HG03280 (cell line): ENCODE measurements around the gene GRIK1.

Experiments
- ATAC-seq: cut with Tn5 transposase; IDR thresholded peaks from one replicate; pipeline ENCODE4 v1.9.1; 2021; ENCODE audit warnings: mild to moderate bottlenecking, moderate library complexity; ENCODE audit not compliant: unreplicated experiment

GRIK1 gene

DNA sequence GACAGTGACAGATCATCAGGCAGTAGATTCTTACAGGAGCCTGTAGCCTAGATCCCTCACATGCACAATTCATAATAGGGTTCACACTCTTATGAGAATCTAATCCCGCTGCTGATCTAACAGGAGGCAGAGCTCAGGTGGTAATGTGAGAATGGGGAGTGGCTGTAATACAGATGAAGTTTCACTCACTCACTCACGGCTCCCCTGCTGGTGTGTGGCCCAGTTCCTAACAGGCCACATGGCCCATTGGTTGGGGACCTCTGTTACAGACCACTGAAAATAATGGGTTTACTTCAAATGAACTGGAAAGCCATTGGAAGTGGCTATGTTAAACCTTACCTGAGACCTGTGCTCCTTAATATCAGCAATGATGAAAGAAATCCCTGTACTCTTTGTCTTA lies 151.0 kb downstream of the GRIK1 start:
- no peak for ATAC-seq

DNA sequence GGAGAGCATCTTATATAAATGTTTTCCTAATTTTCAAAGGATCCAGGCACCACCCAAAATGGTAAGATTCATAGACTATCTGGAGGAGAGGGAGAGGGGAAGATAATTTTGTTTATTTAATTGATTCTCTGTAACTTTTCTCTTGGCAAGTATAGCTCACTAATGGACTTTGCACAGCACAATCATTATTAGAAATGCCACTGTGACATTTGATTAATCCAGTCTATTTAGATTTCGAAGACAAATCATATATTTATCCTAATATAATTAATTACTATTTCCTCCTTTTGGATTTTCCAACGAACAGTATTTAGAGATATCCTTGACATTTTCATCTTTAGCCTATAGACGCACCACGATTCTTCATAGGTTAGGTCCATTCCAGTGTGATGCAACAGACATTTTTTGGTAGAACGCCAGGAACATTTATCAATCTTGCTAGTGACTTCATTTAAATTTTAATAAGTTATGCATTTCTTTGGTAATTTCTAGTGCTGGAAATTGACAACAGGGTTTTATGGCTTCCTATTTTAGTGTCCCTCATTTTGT lies 152.4 kb downstream of the GRIK1 start:
- ATAC-seq: no peak

DNA sequence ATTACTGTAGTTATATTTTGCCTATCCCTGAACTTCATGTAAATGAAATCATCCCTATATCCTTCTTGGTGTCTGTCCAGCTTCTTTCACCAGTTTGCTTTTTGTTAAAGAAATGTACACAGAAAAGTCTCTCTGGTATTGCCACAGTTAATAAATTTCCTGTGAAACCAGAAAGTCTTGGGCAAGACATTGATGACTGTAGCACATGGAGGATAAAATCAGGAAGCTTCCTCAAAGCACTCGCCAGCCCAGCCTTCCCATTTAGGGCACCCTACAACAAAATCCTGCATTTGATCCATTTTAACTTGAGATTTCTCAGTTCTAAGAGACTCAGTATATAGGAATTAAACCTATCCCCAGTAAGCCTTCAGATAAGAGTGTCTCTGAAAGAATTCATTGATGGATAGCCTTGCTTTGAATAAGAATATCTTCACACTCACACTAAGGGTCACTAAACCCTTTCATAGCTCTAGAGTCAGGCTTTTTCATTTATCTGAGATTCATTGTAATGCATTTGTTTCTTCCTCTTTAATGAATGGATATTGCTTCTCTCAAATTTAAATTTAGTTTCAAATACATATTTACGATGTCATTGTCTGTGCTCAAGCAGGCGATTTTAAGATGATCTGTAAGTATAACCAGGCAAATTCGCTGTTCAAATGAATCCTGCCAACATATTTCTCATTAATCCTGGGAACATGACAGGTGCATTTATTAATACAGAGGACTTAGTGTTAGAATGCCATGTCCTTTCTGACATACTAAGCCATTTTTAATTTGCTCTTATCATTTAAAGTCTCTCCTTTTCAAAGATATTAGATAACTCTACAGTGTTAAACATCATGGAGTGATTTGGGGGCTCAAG lies 153.1 kb downstream of the GRIK1 start:
- no peak for ATAC-seq

DNA sequence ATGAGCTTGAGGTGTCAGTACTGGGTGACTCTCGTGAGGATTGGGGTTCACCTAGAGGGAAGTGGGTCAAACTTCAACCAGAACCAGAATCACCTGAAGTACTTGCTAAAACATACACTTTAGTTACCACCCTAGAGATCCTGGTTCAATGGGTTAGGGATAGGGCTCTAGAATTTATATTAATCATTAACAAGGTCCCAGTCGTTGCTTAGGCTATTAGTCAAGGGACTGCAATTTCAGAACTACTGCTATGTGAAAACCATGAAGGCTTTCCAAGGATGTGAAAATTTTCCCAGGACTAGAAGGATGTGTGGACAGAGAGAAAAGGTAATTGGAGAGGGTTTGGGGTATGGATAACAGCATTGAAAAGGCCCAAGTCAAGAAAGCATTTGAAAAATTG lies 162.6 kb downstream of the GRIK1 start:
- no peak for ATAC-seq

DNA sequence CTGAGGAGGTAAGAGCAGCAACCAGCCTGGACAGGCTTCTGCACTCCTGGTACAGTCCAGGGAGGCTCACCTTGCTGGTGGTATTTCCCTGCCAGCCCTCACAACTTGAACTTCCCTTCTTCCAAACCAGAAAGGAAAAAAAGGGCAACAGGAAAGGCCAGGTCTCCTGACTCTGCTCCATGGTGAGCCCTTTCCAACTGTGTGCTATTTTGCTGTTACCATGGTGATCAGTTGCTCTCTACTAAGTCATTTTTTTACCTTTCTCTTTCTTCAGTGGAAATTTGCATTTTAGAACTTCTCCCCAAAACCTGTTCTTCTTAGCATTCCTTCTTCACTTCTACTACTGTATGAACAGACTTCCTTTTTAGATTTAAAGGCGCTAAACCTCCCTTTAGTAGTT lies 164.3 kb downstream of the GRIK1 start:
- ATAC-seq: no peak

DNA sequence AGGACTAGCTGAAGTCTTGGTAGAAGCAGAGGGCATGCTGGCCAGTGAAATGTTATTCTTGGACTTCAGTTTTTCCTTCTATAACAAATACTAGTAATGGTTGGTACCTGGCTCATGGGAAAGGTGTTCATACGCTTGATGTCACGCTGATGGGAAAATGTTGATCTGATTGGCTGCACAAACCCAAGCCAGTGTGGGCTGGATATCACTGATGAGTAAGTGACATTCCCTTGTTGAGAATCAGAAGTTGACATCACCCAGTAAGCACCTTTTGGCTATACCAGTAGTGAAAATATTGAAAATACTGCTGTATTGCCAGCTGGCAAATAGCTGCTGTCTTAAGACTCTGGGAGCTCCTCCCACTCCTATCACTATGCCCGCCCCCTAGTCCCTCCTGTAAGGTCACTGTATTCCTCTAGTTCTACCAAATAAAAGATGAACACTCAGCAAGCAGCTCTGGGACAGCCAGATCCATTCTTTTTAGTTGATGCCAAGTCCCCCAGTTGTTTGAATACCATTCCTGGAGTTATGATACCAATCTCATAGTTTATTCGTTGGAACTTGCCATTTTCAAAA lies 168.2 kb downstream of the GRIK1 start:
- ATAC-seq: no peak

DNA sequence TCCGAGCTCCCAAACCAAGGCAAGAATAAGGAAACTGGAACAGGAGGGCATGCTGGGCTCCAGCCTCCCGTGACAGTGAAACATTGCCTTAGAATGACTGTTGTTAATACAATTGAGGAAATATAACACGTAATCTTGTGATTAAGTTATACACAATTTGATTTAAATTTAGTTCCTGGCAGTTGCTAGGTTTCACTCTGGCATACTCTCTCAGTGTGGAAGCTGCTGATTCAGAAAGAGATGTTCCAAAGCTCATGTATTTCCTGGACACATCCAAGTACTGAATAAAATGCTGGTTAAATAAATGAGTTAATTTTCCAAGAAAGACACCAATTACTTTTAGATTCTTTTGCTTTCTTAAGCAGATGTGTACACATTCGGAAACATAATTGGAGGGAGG lies 176.1 kb downstream of the GRIK1 start:
- no peak for ATAC-seq

DNA sequence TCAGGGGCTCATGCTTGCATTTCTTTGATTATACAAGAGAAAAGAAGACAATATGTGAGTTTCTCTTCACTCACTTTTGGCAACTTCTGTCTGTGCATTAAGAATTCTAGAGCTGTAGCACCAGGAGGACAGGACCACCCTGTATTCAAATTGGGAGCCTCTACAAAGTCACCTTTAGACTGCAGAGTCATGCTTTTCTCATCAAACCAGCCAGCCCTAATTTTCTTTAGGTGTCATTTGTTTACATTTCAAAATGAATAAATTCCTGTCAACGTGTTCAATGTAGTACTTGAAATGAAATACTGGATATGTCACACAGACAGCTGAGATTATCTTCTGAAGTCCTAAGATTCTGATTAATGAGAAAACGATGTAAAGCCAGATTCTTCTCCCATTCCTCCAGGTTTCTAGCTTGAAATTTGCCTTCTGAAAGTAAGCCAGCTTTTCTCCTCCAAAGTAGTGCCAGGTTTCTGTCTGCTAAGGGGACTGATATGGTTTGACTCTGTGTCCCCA lies 177.2 kb downstream of the GRIK1 start:
- ATAC-seq: no peak

DNA sequence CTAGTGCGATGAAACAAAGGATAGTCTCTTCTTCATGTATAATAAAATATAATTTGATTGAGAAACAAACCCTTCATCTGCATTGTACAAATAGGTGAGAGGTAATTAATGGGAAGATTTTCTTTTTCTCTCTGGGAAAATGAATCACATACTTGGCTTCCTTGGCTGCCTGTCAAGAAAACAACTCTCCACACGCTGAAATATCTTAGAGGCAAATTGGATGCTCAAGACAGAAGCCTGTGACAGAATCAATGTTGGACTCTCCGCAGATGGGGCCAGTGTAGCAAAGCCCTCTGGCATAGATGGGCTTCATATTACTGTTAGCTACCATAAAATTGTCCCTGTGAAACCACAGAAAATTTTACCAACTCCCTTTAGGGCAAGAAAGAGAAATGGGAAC lies 186.6 kb downstream of the GRIK1 start:
- ATAC-seq: no peak

DNA sequence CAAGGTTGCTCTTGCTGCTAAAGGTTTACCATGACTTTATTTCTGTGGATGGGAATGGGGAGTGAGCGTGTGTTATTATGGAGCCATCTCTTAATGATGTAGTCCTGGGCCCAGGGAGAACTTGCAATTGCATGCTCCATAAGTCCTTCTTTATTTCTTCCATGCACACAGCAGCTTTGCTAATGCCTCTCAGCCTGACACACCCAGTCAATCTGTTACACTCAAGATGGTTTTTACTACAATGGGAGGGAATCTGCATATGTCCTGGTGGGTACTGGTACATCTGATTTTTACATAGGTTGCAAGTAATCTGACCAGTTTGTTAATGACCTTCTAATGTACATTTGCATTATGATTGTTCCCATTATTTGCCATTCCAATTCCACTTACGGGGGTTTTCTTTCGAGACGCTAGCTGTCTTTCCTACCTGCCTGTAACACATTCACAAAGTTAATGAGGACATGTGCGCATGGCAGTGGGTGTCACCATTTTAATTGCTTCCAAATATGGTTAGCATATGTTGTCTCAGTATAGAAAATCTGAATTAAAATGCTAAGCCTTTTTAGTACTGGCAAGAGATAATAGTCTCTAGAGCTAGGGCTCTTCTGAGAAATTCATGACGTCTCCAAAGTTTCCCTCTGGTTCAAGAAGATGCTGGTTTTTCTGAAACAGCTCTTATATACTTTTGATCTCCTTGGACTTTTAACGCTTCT lies 188.2 kb downstream of the GRIK1 start:
- ATAC-seq: no peak

DNA sequence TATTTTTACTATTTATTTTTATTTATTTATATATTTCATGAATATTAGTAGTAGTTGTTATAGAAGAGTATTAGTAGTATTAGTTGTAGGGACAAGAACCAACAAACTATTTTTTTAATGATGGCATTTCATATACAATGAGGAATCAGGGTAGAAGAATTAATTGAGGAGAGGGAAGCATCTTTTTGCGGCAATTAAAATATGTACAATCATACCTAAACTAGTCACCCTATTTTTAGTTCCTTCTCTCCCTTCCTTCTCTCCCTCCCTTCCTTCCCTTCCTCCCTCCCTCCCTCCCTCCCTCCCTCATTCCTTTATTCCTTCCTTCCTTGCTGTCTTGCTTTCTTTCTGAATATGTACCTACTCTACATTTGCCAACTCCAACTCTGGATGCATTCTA lies 189.8 kb downstream of the GRIK1 start:
- no peak for ATAC-seq

DNA sequence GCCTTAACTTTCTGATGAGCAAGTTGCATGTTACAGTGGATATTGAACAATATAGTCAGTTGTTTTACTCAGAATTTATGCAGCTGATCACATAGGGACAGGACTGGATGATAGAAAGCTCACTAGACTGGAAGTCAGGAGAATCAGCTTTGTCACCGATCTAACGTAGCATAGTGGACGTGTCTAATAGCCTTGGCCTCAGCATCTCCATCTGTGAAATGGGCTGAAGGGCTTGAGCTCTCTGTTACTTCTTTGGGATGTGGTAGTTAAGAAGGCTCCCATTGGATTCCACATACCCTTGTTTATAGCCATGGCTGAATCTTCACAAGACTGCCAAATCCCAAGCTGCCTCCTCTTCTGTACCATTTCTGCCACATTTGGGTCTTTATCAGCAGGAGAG lies 190.6 kb downstream of the GRIK1 start:
- no peak for ATAC-seq

DNA sequence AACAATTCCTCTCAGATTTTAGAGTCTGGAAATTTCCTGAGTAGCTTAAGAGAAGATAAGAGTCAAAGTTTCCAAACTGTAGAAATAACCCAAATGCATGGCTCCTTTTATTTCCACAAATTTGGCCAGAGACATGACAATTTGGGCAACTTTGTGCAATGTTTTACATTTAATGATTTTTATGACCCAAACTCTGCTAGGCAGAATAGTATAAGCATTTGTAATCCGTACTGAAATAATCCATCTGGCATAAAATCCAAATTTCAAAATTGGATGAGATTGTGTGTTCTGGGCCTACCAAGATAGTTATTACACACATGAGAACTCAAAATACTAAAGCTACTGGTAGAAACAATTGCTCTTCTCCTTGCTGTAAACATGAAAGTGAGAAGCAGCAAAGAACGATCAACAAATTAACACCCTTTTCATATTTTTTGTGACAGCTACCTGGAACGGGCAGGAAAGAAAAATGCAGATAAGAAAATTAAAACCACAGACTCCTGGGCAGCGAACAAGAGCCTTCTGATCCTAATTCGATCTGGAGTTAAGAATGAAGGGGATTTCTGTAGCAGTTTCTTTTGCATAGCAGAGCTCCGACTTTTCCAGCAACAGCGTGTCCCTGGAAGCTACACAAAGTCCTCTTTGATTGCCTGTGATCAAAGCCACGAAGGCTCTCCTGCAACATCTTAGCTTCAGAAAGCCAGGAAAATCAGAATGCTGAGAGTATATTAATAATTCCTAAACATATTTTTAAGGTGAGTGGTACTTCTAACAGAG lies 191.2 kb downstream of the GRIK1 start:
- no peak for ATAC-seq

DNA sequence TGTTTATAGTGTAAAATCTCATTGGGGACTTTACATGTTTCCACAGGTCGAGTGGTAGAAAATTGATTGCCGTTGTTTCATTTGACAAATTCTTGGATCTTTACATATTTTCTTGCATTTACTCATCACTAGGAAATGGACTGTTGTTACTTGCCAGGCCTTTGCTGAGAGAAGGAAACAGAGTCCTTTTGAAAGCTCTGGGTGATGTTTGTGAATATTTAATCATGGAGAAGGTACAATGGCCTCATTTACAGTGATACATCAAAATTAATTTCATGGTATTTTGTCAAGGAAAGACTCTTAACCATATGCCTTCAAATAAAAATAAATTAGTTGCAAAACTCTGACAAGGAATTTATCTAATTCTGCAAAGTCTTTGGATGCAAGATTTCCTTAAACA lies 198.0 kb downstream of the GRIK1 start:
- ATAC-seq: no peak

DNA sequence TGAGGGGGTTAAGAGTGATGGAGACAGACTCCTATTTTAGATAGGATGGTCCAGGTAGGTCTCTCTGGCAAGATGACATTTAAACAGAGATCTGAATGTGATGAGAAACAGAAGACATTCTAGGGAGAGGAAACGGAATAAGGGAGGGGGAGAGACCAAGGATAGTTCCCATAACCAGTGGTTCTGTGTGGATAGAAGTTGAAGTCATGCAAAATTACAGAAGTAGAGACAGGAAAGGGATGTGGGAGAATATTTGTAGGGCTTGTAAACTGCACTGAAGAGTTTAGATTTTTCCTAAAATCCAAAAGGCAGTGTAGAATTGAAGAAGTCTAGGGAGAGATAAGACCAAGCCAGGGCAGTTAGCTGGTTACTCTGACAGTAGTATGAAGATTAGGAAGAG lies 200.6 kb downstream of the GRIK1 start:
- no peak for ATAC-seq

DNA sequence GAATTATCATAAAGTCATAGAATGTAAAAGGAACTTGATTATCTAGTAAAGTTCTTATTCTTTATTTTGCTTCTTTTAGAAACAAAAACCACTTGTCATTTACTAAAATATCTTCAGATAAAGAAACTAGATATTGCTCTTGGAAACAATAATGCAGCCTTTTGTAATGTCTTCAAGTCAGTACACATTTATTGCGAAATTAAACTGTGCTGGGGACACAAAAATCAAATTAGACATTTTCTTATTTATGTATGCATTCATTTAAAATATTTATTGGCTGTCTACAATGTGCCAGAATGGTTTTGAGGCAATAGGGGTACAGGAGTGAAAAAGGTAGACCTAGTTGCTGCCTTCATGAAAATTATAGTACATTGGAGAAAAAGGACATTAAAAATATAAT lies 201.1 kb downstream of the GRIK1 start:
- no peak for ATAC-seq

DNA sequence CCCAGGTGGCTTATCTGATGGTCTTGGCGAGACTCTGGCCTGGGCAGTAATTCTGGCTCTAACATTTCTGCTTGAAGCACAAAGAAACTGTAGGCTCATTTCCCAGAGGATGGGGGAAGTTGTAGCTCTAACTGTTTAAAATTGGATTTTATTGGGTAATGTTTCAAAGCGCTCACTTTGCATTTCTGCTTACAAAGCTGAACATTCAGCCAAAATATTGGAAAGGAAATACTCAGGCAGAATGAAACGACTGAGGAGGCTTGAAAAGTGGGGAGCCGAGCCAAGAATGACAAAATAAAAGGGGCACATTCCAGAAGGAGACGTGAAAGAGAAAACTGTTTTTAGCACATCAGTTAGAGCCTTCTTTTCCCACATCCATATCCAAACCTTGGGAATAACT lies 202.6 kb downstream of the GRIK1 start:
- ATAC-seq: no peak

DNA sequence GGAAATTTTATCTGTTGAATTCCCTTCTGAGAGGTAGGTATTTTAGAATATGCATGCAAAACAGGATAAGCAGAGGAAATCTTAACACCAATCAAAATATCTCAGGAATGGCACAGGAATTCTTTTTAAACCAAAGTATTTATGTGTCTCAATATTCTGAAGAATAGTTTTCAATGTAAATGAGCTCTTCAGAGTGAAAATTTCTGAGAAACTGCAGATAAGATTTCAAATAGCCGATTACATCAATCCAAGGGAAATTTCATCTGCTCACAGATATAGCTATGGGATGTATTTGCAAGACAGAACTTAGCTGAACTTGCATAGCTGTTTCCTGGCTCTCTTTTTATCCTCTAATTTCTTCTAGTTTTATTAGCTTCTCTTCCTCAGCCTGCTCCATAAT lies 209.5 kb downstream of the GRIK1 start:
- no peak for ATAC-seq

DNA sequence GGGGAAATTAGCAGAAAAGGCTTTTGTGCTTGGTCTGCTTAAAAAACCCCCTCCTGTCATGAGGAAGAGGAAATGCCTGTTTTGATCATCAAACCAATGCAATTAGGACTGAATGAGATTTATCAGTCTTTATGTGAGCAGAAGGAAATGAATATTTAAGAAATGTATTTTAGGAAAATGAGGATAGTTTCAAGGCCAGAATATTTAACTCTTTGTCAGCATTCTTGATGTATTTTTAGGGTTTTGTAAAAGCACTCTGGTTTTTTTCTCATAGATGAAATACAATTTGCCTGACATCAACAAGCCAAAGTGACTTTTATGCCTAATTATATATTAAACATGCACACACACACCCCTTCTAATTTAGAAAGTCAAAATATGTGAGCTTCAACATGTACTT lies 213.8 kb downstream of the GRIK1 start:
- no peak for ATAC-seq

DNA sequence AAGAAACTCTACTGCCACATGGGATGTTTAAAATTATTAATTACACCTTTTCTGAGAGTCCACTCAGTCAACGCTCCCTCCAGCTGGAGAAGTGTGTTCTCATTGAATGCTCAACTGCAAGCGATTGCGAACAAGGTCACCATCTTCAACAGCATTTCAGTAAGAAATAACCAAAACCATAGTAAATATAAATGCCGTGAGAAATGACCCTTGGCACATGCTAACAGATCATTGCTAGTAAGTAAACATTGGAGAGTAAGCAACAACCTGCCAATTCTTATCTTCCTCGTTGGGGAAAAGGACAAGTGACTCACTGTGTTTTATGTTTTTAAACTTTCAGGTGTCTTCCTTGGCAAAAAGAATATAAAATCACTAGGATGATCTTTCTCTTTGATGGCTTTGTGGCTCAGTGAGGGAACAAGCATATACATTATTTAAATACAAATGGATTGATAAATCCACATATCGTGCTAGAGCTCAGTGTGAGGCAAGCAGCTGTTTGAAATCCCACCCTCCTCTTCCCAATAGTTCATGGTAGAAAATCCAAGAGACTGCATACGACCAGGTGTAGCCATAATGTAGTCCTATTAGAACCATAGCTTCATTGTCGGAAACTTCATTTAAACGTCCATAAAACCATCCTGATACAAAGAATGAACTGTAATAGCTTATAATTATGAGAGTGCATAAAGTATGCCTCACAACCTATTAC lies 214.6 kb downstream of the GRIK1 start:
- ATAC-seq: no peak
